Adrenal gland (tissue), 12 donors: Measurements from ENCODE around the gene RPL38. TPM values are rescaled to one million over a fixed set of nuclear protein-coding genes. Genes with fewer than 3 reads are reported as not detected.

Source experiments
- DNase-seq, 7 donors: peaks; one replicate each; pipeline ENCODE4 v3.0.0-alpha.2; 2019 to 2020
- H3K27ac ChIP-seq, 5 donors: fragments of 200-600 bp; sonication (generic) in 4 of 5; 1 replicate in 3 of 5; 2 replicates in 2 of 5; pipeline versions ENCODE4 v1.5.1 to v1.8.0; 2016 to 2020; ENCODE audit warnings: mild to moderate bottlenecking in 1 of 5
- H3K27me3 ChIP-seq: fragments of 200-600 bp; 2 replicates; pipeline ENCODE4 v1.8.0; 2021
- H3K36me3 ChIP-seq, 2 donors: fragments of 200-600 bp; replicated peaks in 1 of 2; 1 replicate in 1 of 2; 2 replicates in 1 of 2; pipeline versions ENCODE4 v1.5.1 to v1.8.0; 2018 to 2022
- H3K4me1 ChIP-seq, 2 donors: fragments of 200-600 bp; replicated peaks in 1 of 2; 1 replicate in 1 of 2; 2 replicates in 1 of 2; pipeline versions ENCODE4 v1.5.1 to v1.8.0; 2018 to 2021
- H3K4me3 ChIP-seq, 4 donors: fragments of 200-600 bp; sonication (generic) in 3 of 4; one replicate each; pipeline ENCODE4 v1.5.1; 2016 to 2018
- H3K9me3 ChIP-seq, 3 donors: fragments of 200-600 bp; sonication (generic) in 1 of 3; replicated peaks in 1 of 3; 1 replicate in 2 of 3; 2 replicates in 1 of 3; pipeline versions ENCODE4 v1.5.1 to v1.8.0; 2016 to 2021
- CTCF ChIP-seq, 6 experiments: fragments of 450-650 bp in 4 of 6; fragments of 200-600 bp in 2 of 6; sonication (generic) in 1 of 6; IDR thresholded peaks; 1 replicate in 5 of 6; 2 replicates in 1 of 6; pipeline versions ENCODE4 v1.5.1 to v1.8.0; 2016 to 2021; ENCODE audit warnings: antibody characterized with exemption in 6 of 6, mild to moderate bottlenecking in 2 of 6, moderate library complexity in 1 of 6
- POLR2A ChIP-seq, 2 donors: fragments of 450-650 bp; IDR thresholded peaks; one replicate each; pipeline ENCODE4 v1.6.1; 2017; ENCODE audit warnings: antibody characterized with exemption in 2 of 2, mild to moderate bottlenecking in 2 of 2, moderate library complexity in 1 of 2
- WGBS, 4 donors: extraction: QIAGEN DNeasy Blood & Tissue Kit in 2 of 4; methylation state at CpG; one replicate each; pipeline versions ENCODE4 v1.1.5 to v1.1.7; 2013 to 2017; 5-methylcytosine and 5-hydroxymethylcytosine counted together
- intact Hi-C, 2 donors: fragments of 100-400 bp; cut with DNase I; formaldehyde crosslinking; loops; one replicate each; pipeline versions ENCODE4 v1.14.1 to v1.15.0; 2022 to 2023
- polyA plus RNA-seq, 3 donors: library from polyadenylated mRNA; stranded (reverse); fragments of 200-250 nt in 2 of 3; fragments of 350-450 nt in 1 of 3; fragmentation: Illumina TruSeq in 1 of 3; extraction: RNeasy Lipid Tissue Mini Kit (QIAGEN cat#74804) in 1 of 3; gene quantifications; one replicate each; pipeline ENCODE4 v1.2.3, GENCODE V29; 2013 to 2014
- total RNA-seq, 9 donors: library from RNA; depleted of rRNA in 4 of 9; stranded (reverse); fragments of >200 nt in 4 of 9; fragments of 120-200 nt in 1 of 9; fragmentation: NEBNext Ultra II Directional in 1 of 9; extraction: Animal tissue kit (Norgen Biotek cat#: 25700) in 1 of 9; gene quantifications; one replicate each; pipeline versions ENCODE4 v1.1.0 to v1.2.4, GENCODE V29; 2013 to 2023
- donor health status: healthy with polysubstance abuse.
- donor health status: Bipolar disorder and iron deficiency.
- donor health status: DM: yes; HTN: yes; CAD: no.
- donor health status: DM: no; HTN: no; CAD: no.
- donor health status: DM: no; HTN: no; CAD: no.
- donor health status: DM: yes; HTN: yes; CAD: no.

Gene RPL38
- total and polyA plus RNA-seq, 12 donors = 136 to 1,921 (median 789) TPM

GRCh38 chr17:74220219-74220618, 16.7 kb downstream of the RPL38 start:
- WGBS, 4 donors = 83 to 95% (median 93%) methylated on average over 2 of the region's 2 CpGs
- Histone ChIP-seq H3K27me3 (no peaks in the 10 kb centered on the region), H3K4me3 (no peak overlapping the region), H3K9me3 (no peaks in the 10 kb centered on the region), H3K4me1 (no peaks in the 10 kb centered on the region), H3K36me3 (no peaks in the 10 kb centered on the region), H3K27ac (no peak overlapping the region)
- DNase-seq = no peak
- intact Hi-C loops = no loop called here
- TF ChIP-seq POLR2A (IDR thresholded peaks at IDR 0.05) (no peak), CTCF (IDR thresholded peaks at IDR 0.05) (no peak)

GRCh38 chr17:74220946-74221818, 17.7 kb downstream of the RPL38 start:
- 92 to 95% (median 94%) methylated on average over 4 to 16 of the region's 16 CpGs for WGBS, 4 donors

GRCh38 chr17:74222399-74222798, 18.9 kb downstream of the RPL38 start:
- no peak for TF ChIP-seq CTCF (IDR thresholded peaks at IDR 0.05)
- no peak for TF ChIP-seq POLR2A (IDR thresholded peaks at IDR 0.05)
- intact Hi-C loops = no loop called here

More at GRCh38 chr17:74220946-74221818, 17.7 kb downstream of the RPL38 start:
- no peak overlapping the region for H3K4me3 ChIP-seq
- H3K27ac ChIP-seq = no peak overlapping the region
- H3K36me3 ChIP-seq = no peaks in the 10 kb centered on the region
- no peak for DNase-seq
- no peaks in the 10 kb centered on the region for H3K27me3 ChIP-seq
- intact Hi-C loops = no loop called here
- TF ChIP-seq POLR2A (IDR thresholded peaks at IDR 0.05) (no peak), CTCF (IDR thresholded peaks at IDR 0.05) (no peak)
- H3K4me1 ChIP-seq = no peaks in the 10 kb centered on the region
- no peaks in the 10 kb centered on the region for H3K9me3 ChIP-seq

GRCh38 chr17:74223901-74224300, 20.4 kb downstream of the RPL38 start:
- intact Hi-C loops = no loop called here
- Histone ChIP-seq H3K27me3 (no peaks in the 10 kb centered on the region), H3K9me3 (no peaks in the 10 kb centered on the region), H3K4me3 (no peak overlapping the region), H3K27ac (no peak overlapping the region), H3K4me1 (no peaks in the 10 kb centered on the region), H3K36me3 (no peaks in the 10 kb centered on the region)
- 92 to 95% (median 94%) methylated on average over 14 of the region's 14 CpGs for WGBS, 4 donors
- no peak for DNase-seq
- TF ChIP-seq CTCF (IDR thresholded peaks at IDR 0.05) (no peak), POLR2A (IDR thresholded peaks at IDR 0.05) (no peak)

More at GRCh38 chr17:74222399-74222798, 18.9 kb downstream of the RPL38 start:
- Histone ChIP-seq H3K4me1 (no peaks in the 10 kb centered on the region), H3K36me3 (no peaks in the 10 kb centered on the region), H3K27me3 (no peaks in the 10 kb centered on the region), H3K9me3 (no peaks in the 10 kb centered on the region), H3K4me3 (no peak overlapping the region), H3K27ac (no peak overlapping the region)
- DNase-seq = no peak
- 86 to 95% (median 89%) methylated on average over 3 to 13 of the region's 13 CpGs for WGBS, 4 donors
